Suprapubic skin (tissue), 4 donors: ENCODE results near the gene PPP2R3B. TPM values are rescaled to one million over a fixed set of nuclear protein-coding genes. Genes with fewer than 3 reads are reported as not detected.
"Not testable (repeated sequence)": the region's sequence is repeated elsewhere in the genome, so short reads cannot be mapped to it uniquely, and the experiment has no call there.

Experiments used
- DNase-seq, 2 donors: peaks; one replicate each; pipeline ENCODE4 v3.0.0-alpha.2; 2019; ENCODE audit warnings: low spot score in 2 of 2
- H3K27ac ChIP-seq: fragments of 200-600 bp; sonication (generic); one replicate; pipeline ENCODE4 v1.5.1; 2019
- H3K27me3 ChIP-seq: fragments of 200-600 bp; sonication (generic); one replicate; pipeline ENCODE4 v1.5.1; 2019
- H3K36me3 ChIP-seq: fragments of 200-600 bp; sonication (generic); one replicate; pipeline ENCODE4 v1.5.1; 2019
- H3K4me1 ChIP-seq: fragments of 200-600 bp; sonication (generic); one replicate; pipeline ENCODE4 v1.5.1; 2019
- H3K4me3 ChIP-seq: fragments of 200-600 bp; sonication (generic); one replicate; pipeline ENCODE4 v1.5.1; 2019; ENCODE audit warnings: mild to moderate bottlenecking
- H3K9me3 ChIP-seq: fragments of 200-600 bp; sonication (generic); one replicate; pipeline ENCODE4 v1.5.1; 2019
- CTCF ChIP-seq, 2 donors: fragments of 200-600 bp in 1 of 2; fragments of 450-650 bp in 1 of 2; sonication (generic) in 1 of 2; IDR thresholded peaks; one replicate each; pipeline ENCODE4 v1.5.1; 2016 to 2019; ENCODE audit warnings: antibody characterized with exemption in 2 of 2, mild to moderate bottlenecking in 1 of 2, moderate library complexity in 1 of 2
- EP300 ChIP-seq: sonication (generic); formaldehyde crosslinking; IDR thresholded peaks from one replicate; pipeline ENCODE4 v1.6.1; 2017; ENCODE audit warnings: antibody characterized with exemption
- POLR2A ChIP-seq, 2 donors: fragments of 450-650 bp; IDR thresholded peaks; one replicate each; pipeline ENCODE4 v1.6.1; 2017; ENCODE audit warnings: antibody characterized with exemption in 2 of 2, mild to moderate bottlenecking in 2 of 2, moderate library complexity in 2 of 2
- POLR2AphosphoS5 ChIP-seq, 3 donors: sonication (generic); formaldehyde crosslinking; IDR thresholded peaks; one replicate each; pipeline ENCODE4 v1.6.1; 2017; ENCODE audit warnings: antibody characterized with exemption in 3 of 3
- WGBS: methylation state at CpG from one replicate; pipeline ENCODE4 v1.1.5; 2018; 5-methylcytosine and 5-hydroxymethylcytosine counted together
- total RNA-seq, 4 donors: library from RNA; depleted of rRNA; stranded (reverse); fragments of >200 nt; gene quantifications; one replicate each; pipeline ENCODE4 v1.1.0, GENCODE V29; 2016

The PPP2R3B gene
- total RNA-seq, 4 donors from 2014 or later: 31.8 to 79.6 (median 47.1) TPM

- 74% methylated on average over 14 of the region's 14 CpGs for WGBS
- DNase-seq: no peak
- H3K4me3 ChIP-seq: peak overlapping the region; percentile 96
Measured at GRCh38 chrX:387729-388128, 1.0 kb upstream of the PPP2R3B start.

GRCh38 chrX:386239-386767 lies 404 bp downstream of the PPP2R3B start:
- Histone ChIP-seq H3K27me3 (no peaks in the 10 kb centered on the region), H3K36me3 (no peaks in the 10 kb centered on the region), H3K4me1 (peaks cover 10% of the 10 kb centered on the region), H3K27ac (peak overlapping the region; percentile 100), H3K4me3 (peak overlapping the region; percentile 96), H3K9me3 (no peaks in the 10 kb centered on the region)
- WGBS: 0% methylated on average over 8 of the region's 57 CpGs
- TF ChIP-seq CTCF (IDR thresholded peaks at IDR 0.05) (no peak), POLR2A (IDR thresholded peaks at IDR 0.05) (no peak), POLR2AphosphoS5 (IDR thresholded peaks at IDR 0.05) (no peak), EP300 (no peak)
- no peak for DNase-seq

More at GRCh38 chrX:387729-388128, 1.0 kb upstream of the PPP2R3B start:
- TF ChIP-seq POLR2A (IDR thresholded peaks at IDR 0.05) (no peak), EP300 (no peak), POLR2AphosphoS5 (IDR thresholded peaks at IDR 0.05) (no peak)
- no peaks in the 10 kb centered on the region for H3K36me3 ChIP-seq
- H3K4me1 ChIP-seq: peaks cover 10% of the 10 kb centered on the region
- H3K27ac ChIP-seq: peak overlapping the region; percentile 100
- no peaks in the 10 kb centered on the region for H3K9me3 ChIP-seq
- H3K27me3 ChIP-seq: no peaks in the 10 kb centered on the region

GRCh38 chrX:385736-386135 lies 971 bp downstream of the PPP2R3B start:
- 58% methylated on average over 12 of the region's 12 CpGs for WGBS
- H3K36me3 ChIP-seq, H3K27me3 ChIP-seq, H3K9me3 ChIP-seq, H3K27ac ChIP-seq, DNase-seq: not testable (repeated sequence)
- Histone ChIP-seq H3K4me1 (peaks cover 10% of the 10 kb centered on the region), H3K4me3 (peak overlapping the region; percentile 96)

DNA sequence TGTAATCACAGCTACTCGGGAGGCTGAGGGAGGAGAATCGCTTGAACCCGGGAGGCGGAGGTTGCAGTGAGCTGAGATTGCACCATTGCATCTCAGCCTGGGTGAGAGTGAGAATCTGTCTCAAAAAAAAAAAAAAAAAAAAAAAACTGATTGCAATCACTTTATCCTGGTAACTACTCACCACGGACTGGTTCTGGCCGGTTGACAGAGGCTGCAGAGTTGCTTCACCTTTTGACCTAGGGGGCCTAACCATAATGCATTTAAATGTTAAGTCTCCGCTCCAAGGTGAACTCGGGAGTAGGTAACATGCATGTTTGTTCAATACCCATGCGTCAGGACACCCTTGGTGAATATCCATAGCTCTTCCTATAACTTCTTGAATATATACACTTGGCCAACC lies 1.8 kb downstream of the PPP2R3B start:
- Histone ChIP-seq H3K9me3 (no peaks in the 10 kb centered on the region), H3K36me3 (no peaks in the 10 kb centered on the region), H3K27me3 (no peaks in the 10 kb centered on the region), H3K4me1 (peaks cover 10% of the 10 kb centered on the region), H3K27ac (no peak overlapping the region), H3K4me3 (no peak overlapping the region)
- TF ChIP-seq CTCF (IDR thresholded peaks at IDR 0.05): no peak
- TF ChIP-seq POLR2AphosphoS5 (IDR thresholded peaks at IDR 0.05): no peak
- TF ChIP-seq POLR2A (IDR thresholded peaks at IDR 0.05): no peak
- no peak for TF ChIP-seq EP300
- WGBS: 85% methylated on average over 9 of the region's 9 CpGs
- DNase-seq: no peak

DNA sequence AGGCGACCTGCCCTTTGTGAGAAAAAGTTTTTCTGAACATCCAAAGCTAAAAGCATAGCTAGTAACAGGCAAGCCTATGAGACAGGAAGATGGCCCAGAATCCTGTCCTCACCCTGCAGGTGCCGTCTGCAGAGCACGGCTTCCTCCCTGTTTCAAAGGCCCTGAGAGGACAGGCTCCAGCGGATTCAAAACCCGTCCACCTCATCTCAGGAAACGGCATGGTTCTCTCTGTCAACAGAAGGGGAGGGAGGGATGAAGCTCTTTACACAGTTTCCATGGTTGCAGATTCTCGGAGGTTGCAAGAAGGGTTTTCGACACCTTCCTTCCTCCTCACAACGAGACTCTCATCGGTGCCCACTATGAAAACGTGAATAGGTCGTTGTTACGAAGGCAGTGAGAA lies 8.3 kb downstream of the PPP2R3B start:
- TF ChIP-seq CTCF (IDR thresholded peaks at IDR 0.05): no peak
- TF ChIP-seq POLR2AphosphoS5 (IDR thresholded peaks at IDR 0.05): no peak
- no peak for TF ChIP-seq POLR2A (IDR thresholded peaks at IDR 0.05)
- no peak for TF ChIP-seq EP300
- Histone ChIP-seq H3K4me1 (peaks cover 23% of the 10 kb centered on the region), H3K9me3 (no peaks in the 10 kb centered on the region), H3K4me3 (no peak overlapping the region), H3K36me3 (no peaks in the 10 kb centered on the region), H3K27ac (no peak overlapping the region), H3K27me3 (peaks cover 19% of the 10 kb centered on the region)
- WGBS: 84% methylated on average over 13 of the region's 13 CpGs
- no peak for DNase-seq

DNA sequence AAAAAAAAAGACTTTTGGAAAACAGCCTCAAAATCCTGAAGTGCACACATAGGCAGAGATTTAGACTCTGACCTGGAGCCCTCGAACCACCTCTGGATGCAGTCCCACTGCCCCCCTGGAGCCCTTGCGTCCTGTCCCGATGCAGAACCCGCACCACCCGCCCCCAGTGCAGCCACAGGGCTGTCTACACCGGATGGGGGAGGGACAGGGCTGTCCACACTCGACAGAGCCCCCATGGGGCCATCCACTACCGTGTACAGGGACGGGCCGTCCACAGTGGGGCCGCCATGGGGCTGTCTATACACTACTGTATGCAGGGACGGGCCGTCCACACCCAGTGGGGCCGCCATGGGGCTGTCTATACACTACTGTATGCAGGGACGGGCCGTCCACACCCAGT lies 10.5 kb downstream of the PPP2R3B start:
- H3K4me3 ChIP-seq, H3K9me3 ChIP-seq, H3K27ac ChIP-seq, DNase-seq, H3K36me3 ChIP-seq: not testable (repeated sequence)
- Histone ChIP-seq H3K27me3 (peaks cover 29% of the 10 kb centered on the region), H3K4me1 (peaks cover 33% of the 10 kb centered on the region)
- WGBS: 99% methylated on average over 8 of the region's 16 CpGs
